Stomach (tissue), 9 donors: ENCODE measurements around the gene PNMA6E. TPM values are rescaled to one million over a fixed set of nuclear protein-coding genes. Genes with fewer than 3 reads are reported as not detected.

Experiments used
- DNase-seq, 2 donors: peaks; one replicate each; pipeline versions ENCODE4 v3.0.0 to v3.0.0-alpha.2; 2013 to 2019
- H3K27ac ChIP-seq, 5 donors: fragments of 200-600 bp in 4 of 5; sonication (generic) in 4 of 5; one replicate each; pipeline ENCODE4 v1.5.1; 2013 to 2019; ENCODE audit warnings: mild to moderate bottlenecking in 1 of 5, moderate library complexity in 1 of 5
- H3K27me3 ChIP-seq, 3 donors: fragments of 200-600 bp; sonication (generic); one replicate each; pipeline ENCODE4 v1.5.1; 2017 to 2019; ENCODE audit warnings: mixed run types in 1 of 3
- H3K36me3 ChIP-seq, 4 donors: fragments of 200-600 bp; sonication (generic); 1 replicate in 3 of 4; 2 replicates in 1 of 4; pipeline ENCODE4 v1.5.1; 2016 to 2019
- H3K4me1 ChIP-seq, 4 donors: fragments of 200-600 bp; sonication (generic); one replicate each; pipeline ENCODE4 v1.5.1; 2016 to 2019
- H3K4me3 ChIP-seq, 4 donors: fragments of 200-600 bp; sonication (generic) in 3 of 4; one replicate each; pipeline ENCODE4 v1.5.1; 2016 to 2019; ENCODE audit warnings: mild to moderate bottlenecking in 1 of 4
- H3K9me3 ChIP-seq, 4 donors: fragments of 200-600 bp; sonication (generic); one replicate each; pipeline ENCODE4 v1.5.1; 2016 to 2019
- CTCF ChIP-seq, 7 experiments: fragments of 450-650 bp in 4 of 7; fragments of 200-600 bp in 3 of 7; sonication (generic) in 3 of 7; IDR thresholded peaks; one replicate each; pipeline ENCODE4 v1.5.1; 2016 to 2019; ENCODE audit warnings: antibody characterized with exemption in 7 of 7, control low read depth in 2 of 7, mild to moderate bottlenecking in 1 of 7
- EP300 ChIP-seq: sonication (generic); formaldehyde crosslinking; IDR thresholded peaks from one replicate; pipeline ENCODE4 v1.6.1; 2017; ENCODE audit warnings: antibody characterized with exemption
- POLR2A ChIP-seq, 4 donors: fragments of 450-650 bp; IDR thresholded peaks; one replicate each; pipeline ENCODE4 v1.6.1; 2016; ENCODE audit warnings: antibody characterized with exemption in 4 of 4, control low read depth in 2 of 4, mild to moderate bottlenecking in 1 of 4, moderate library complexity in 1 of 4
- POLR2AphosphoS5 ChIP-seq, 3 donors: sonication (generic); formaldehyde crosslinking; IDR thresholded peaks; one replicate each; pipeline ENCODE4 v1.6.1; 2016; ENCODE audit warnings: antibody characterized with exemption in 3 of 3
- WGBS, 5 donors: extraction: QIAGEN DNeasy Blood & Tissue Kit in 3 of 5; methylation state at CpG; one replicate each; pipeline versions ENCODE4 v1.1.5 to v1.1.7; 2013 to 2018; 5-methylcytosine and 5-hydroxymethylcytosine counted together
- intact Hi-C: fragments of 100-400 bp; cut with DNase I; formaldehyde crosslinking; loops from one replicate; pipeline ENCODE4 v1.15.1; 2023; ENCODE audit warnings: low total_unique reads
- polyA plus RNA-seq, 3 donors: library from polyadenylated mRNA; stranded (reverse); fragments of 200-250 nt; gene quantifications; one replicate each; pipeline ENCODE4 v1.2.3, GENCODE V29; 2013
- total RNA-seq, 5 donors: library from RNA; depleted of rRNA; stranded (reverse); fragments of >200 nt; gene quantifications; one replicate each; pipeline versions ENCODE4 v1.1.0 to v1.2.3, GENCODE V29; 2014 to 2016
- donor health status: healthy with polysubstance abuse.
- donor health status: Bipolar disorder and iron deficiency.
- donor health status: healthy.

PNMA6E gene
- total and polyA plus RNA-seq, 8 donors: not detected

- H3K27me3 ChIP-seq: peaks cover 0 to 12% (median 0%) of the 10 kb centered on the region in 3 donors
- no peak for DNase-seq
- no peak overlapping the region for H3K4me3 ChIP-seq
- H3K36me3 ChIP-seq: no peaks in the 10 kb centered on the region
- H3K27ac ChIP-seq: peak overlapping the region in 3 of 5 donors; percentile 4 to 32 (median 27)
- H3K9me3 ChIP-seq: no peaks in the 10 kb centered on the region
- peaks cover 0 to 27% (median 9%) of the 10 kb centered on the region in 4 donors for H3K4me1 ChIP-seq
- 67 to 80% (median 78%) methylated on average over 6 to 9 of the region's 9 CpGs for WGBS, 5 donors
- intact Hi-C loops: no loop called here
- no peak for TF ChIP-seq CTCF (IDR thresholded peaks at IDR 0.05)
- no peak for TF ChIP-seq EP300
- TF ChIP-seq POLR2AphosphoS5 (IDR thresholded peaks at IDR 0.05): no peak
- TF ChIP-seq POLR2A (IDR thresholded peaks at IDR 0.05): no peak
Observed at GRCh38 chrX:153414856-153415510, 13.8 kb upstream of the PNMA6E start.

- 84 to 95% (median 89%) methylated on average over 4 to 11 of the region's 11 CpGs for WGBS, 5 donors
- no peak overlapping the region for H3K4me3 ChIP-seq
Observed at GRCh38 chrX:153413731-153414130, 12.6 kb upstream of the PNMA6E start.

GRCh38 chrX:153412746-153413720, 11.9 kb upstream of the PNMA6E start:
- TF ChIP-seq EP300: no peak
- no peak for TF ChIP-seq CTCF (IDR thresholded peaks at IDR 0.05)
- TF ChIP-seq POLR2A (IDR thresholded peaks at IDR 0.05): no peak
- no peak for TF ChIP-seq POLR2AphosphoS5 (IDR thresholded peaks at IDR 0.05)
- WGBS, 5 donors: 78 to 84% (median 80%) methylated on average over 10 to 23 of the region's 23 CpGs
- Histone ChIP-seq H3K9me3 (no peaks in the 10 kb centered on the region), H3K4me1 (peaks cover 0 to 27% (median 9%) of the 10 kb centered on the region in 4 donors), H3K27ac (no peak overlapping the region), H3K4me3 (no peak overlapping the region), H3K36me3 (no peaks in the 10 kb centered on the region), H3K27me3 (peaks cover 0 to 12% (median 0%) of the 10 kb centered on the region in 3 donors)
- intact Hi-C loops: no loop called here
- no peak for DNase-seq

More at GRCh38 chrX:153413731-153414130, 12.6 kb upstream of the PNMA6E start:
- no peak overlapping the region for H3K27ac ChIP-seq
- DNase-seq: no peak
- H3K27me3 ChIP-seq: peaks cover 0 to 12% (median 0%) of the 10 kb centered on the region in 3 donors
- H3K9me3 ChIP-seq: no peaks in the 10 kb centered on the region
- TF ChIP-seq POLR2AphosphoS5 (IDR thresholded peaks at IDR 0.05): no peak
- no peak for TF ChIP-seq EP300
- no peak for TF ChIP-seq POLR2A (IDR thresholded peaks at IDR 0.05)
- TF ChIP-seq CTCF (IDR thresholded peaks at IDR 0.05): no peak
- H3K36me3 ChIP-seq: no peaks in the 10 kb centered on the region
- peaks cover 0 to 27% (median 9%) of the 10 kb centered on the region in 4 donors for H3K4me1 ChIP-seq
- intact Hi-C loops: no loop called here

- Histone ChIP-seq H3K36me3 (no peaks in the 10 kb centered on the region), H3K27ac (peak overlapping the region in 2 of 5 donors; percentile 35 to 40), H3K27me3 (peaks cover 0 to 12% (median 0%) of the 10 kb centered on the region in 3 donors), H3K4me3 (peak overlapping the region; percentile 45 to 59 (median 52)), H3K4me1 (peaks cover 0 to 27% (median 9%) of the 10 kb centered on the region in 4 donors), H3K9me3 (no peaks in the 10 kb centered on the region)
- 51 to 82% (median 61%) methylated on average over 12 to 17 of the region's 17 CpGs for WGBS, 5 donors
- DNase-seq: no peak
- no peak for TF ChIP-seq CTCF (IDR thresholded peaks at IDR 0.05)
- intact Hi-C loops: no loop called here
Observed at GRCh38 chrX:153411988-153412574, 10.9 kb upstream of the PNMA6E start.
